ENCODE data around the gene KRTAP26-1. TPM values are rescaled to one million over a fixed set of nuclear protein-coding genes. Genes with fewer than 3 reads are reported as not detected.

KRTAP26-1 gene
- total RNA-seq, 8 experiments from 2014 or later, result 0.17 to 0.73 (median 0.28) TPM; not detected in 4

DNA sequence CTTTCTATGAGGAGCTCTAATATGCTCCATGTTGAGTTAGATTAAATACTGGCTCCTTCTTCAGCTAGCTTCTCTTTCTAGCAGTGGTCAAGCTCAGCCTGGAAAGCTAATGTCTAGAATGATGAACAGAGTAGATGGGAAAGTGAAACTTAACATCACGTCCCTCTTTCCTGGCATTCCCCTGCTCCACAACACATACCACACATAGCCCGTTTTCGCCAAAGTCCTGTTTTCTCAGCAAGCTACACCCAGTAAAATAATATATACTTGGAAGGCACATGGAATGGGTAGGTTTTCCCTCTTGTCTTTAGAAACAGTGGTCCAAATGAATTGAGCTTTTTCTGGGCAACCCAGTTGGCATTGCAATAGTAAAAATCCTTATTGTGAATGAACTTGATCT lies 13.6 kb upstream of the KRTAP26-1 start:
- in situ Hi-C loops (cut with MboI; ENCODE audit: low pct_unique_long_range_greater_than_20kb in 2 of 9, low sequenced_read_pairs in 9 of 9, unreplicated experiment in 9 of 9), result loop anchor here in 1 of 9 experiments (25.0 kb wide), 1 partner anchor 729 kb away; no protein-coding TSS in a partner anchor
- H3K27ac ChIP-seq, result no peak overlapping the region
- ATAC-seq (replicated peaks in 6 of 8), result no peak
- H3K4me3 ChIP-seq, result no peak overlapping the region
- H3K4me1 ChIP-seq (replicated peaks in 1 of 2), result peaks cover 0 to 7% of the 10 kb centered on the region in 2 donors
- WGBS, 10 experiments, result 0 to 100% (median 66%) methylated on average over 1 to 3 of the region's 3 CpGs; no CpG with 5 or more reads in 2 of the 10 experiments

DNA sequence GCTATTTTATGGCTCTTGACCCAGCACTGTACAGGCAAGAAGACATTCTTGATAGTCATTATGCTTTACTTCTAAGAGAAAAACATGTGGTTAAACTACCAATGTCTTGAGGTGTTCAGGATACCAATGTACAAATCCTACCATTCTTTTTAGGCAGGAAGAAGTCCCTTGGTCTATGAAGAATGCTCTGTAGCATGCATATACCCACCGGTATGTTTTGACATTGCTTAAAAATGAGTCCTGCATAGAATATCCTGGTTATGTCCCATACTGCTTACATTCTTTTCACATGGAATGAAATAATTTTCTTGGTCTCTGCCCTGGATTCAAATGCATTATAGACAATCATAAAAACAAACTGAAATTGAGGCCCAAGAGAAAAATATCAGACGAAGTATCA lies 12.6 kb upstream of the KRTAP26-1 start:
- ATAC-seq (replicated peaks in 6 of 8), result no peak
- Histone ChIP-seq H3K4me3 (no peak overlapping the region), H3K4me1 (replicated peaks in 1 of 2) (no peaks in the 10 kb centered on the region), H3K27ac (no peak overlapping the region)
- 20 to 100% (median 77%) methylated on average over 1 to 2 of the region's 2 CpGs; no CpG with 5 or more reads in 2 of the 10 experiments for WGBS, 10 experiments
- in situ Hi-C loops (cut with MboI; ENCODE audit: low pct_unique_long_range_greater_than_20kb in 2 of 9, low sequenced_read_pairs in 9 of 9, unreplicated experiment in 9 of 9), result loop anchor here in 1 of 9 experiments (25.0 kb wide), 1 partner anchor 730 kb away; no protein-coding TSS in a partner anchor

DNA sequence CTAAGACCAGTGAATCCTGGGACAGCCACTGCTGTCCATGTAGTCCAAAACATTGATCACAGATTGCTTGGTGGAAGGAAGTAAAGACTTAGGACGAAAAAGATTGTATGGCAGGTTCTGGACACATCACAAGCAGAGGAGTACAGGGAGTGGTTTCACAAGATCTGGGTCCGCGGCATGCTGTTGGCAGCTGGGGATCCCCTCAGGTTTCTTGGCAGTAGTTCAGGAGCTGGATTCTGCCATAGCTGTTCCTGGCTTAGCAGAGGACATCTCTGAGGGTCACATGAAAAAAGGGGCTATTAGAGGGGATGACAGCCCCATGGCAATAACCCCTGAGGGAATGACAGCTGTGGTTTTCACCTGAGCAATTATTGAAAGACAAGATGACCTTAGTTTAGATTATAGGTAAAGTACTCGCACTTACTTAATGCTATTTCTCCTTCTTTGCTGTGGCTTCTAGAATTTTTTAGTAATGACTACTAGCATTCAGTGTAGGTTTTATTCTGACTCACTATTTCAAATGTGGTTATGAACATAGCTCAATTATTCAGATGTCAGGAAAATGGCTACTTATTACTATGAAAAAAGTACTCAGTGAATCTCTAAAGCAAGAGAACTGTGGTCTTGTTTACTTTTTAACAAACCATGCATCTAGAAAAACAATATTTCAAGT lies 9.2 kb upstream of the KRTAP26-1 start:
- 0 to 100% (median 85%) methylated on average over 1 to 4 of the region's 4 CpGs; no CpG with 5 or more reads in 2 of the 10 experiments for WGBS, 10 experiments
- in situ Hi-C loops (cut with MboI; ENCODE audit: low pct_unique_long_range_greater_than_20kb in 2 of 9, low sequenced_read_pairs in 9 of 9, unreplicated experiment in 9 of 9), result loop anchor here in 1 of 9 experiments (25.0 kb wide), 1 partner anchor 733 kb away; no protein-coding TSS in a partner anchor
- Histone ChIP-seq H3K4me3 (no peak overlapping the region), H3K27ac (no peak overlapping the region), H3K4me1 (replicated peaks in 1 of 2) (no peaks in the 10 kb centered on the region)
- ATAC-seq (replicated peaks in 6 of 8), result no peak

- H3K27ac ChIP-seq, result no peak overlapping the region
- no peak overlapping the region for H3K4me3 ChIP-seq
- no peak for ATAC-seq (replicated peaks in 6 of 8)
- in situ Hi-C loops (cut with MboI; ENCODE audit: low pct_unique_long_range_greater_than_20kb in 2 of 9, low sequenced_read_pairs in 9 of 9, unreplicated experiment in 9 of 9), result loop anchor here in 1 of 9 experiments (25.0 kb wide), 1 partner anchor 736 kb away; no protein-coding TSS in a partner anchor
- no peaks in the 10 kb centered on the region for H3K4me1 ChIP-seq (replicated peaks in 1 of 2)
Measured at GRCh38 chr21:30326390-30326789, 6.3 kb upstream of the KRTAP26-1 start.

- Histone ChIP-seq H3K4me1 (replicated peaks in 1 of 2) (no peaks in the 10 kb centered on the region), H3K4me3 (no peak overlapping the region), H3K27ac (no peak overlapping the region)
- no peak for ATAC-seq (replicated peaks in 6 of 8)
- in situ Hi-C loops (cut with MboI; ENCODE audit: low pct_unique_long_range_greater_than_20kb in 2 of 9, low sequenced_read_pairs in 9 of 9, unreplicated experiment in 9 of 9), result no loop called here
- 14 to 100% (median 85%) methylated on average over 1 to 2 of the region's 2 CpGs for WGBS, 10 experiments
Measured at GRCh38 chr21:30315701-30316100, 4.4 kb downstream of the KRTAP26-1 start.

DNA sequence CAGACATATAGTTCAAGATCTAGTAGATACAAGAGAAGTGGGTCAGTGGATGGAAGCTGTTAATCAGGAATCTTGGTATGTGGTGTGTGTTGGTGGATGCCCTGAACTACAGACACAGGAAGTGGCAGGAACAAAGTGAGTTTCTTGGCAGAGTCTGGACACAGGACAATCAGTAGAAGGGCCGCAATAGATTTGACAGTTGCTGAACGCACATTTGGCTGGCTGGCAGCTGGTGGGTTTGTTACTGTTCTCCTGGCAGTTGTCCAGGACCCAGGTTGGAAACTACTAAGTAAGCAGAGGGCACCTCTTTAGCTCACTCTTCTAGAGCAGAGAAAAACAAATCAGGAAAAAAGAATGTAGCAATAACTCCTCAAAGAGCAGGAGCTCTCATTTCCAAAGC lies 13.2 kb downstream of the KRTAP26-1 start:
- H3K27ac ChIP-seq, result no peak overlapping the region
- WGBS, 10 experiments, result 60 to 94% (median 80%) methylated on average over 1 to 2 of the region's 2 CpGs; no CpG with 5 or more reads in 5 of the 10 experiments
- ATAC-seq (replicated peaks in 6 of 8), result peak in 1 of 8 experiments; percentile 58
- H3K4me3 ChIP-seq, result no peak overlapping the region
- in situ Hi-C loops (cut with MboI; ENCODE audit: low pct_unique_long_range_greater_than_20kb in 2 of 9, low sequenced_read_pairs in 9 of 9, unreplicated experiment in 9 of 9), result no loop called here
- no peaks in the 10 kb centered on the region for H3K4me1 ChIP-seq (replicated peaks in 1 of 2)

- Histone ChIP-seq H3K4me3 (no peak overlapping the region), H3K4me1 (replicated peaks in 1 of 2) (no peaks in the 10 kb centered on the region), H3K27ac (no peak overlapping the region)
- no peak for ATAC-seq (replicated peaks in 6 of 8)
- 0 to 100% (median 67%) methylated on average over 1 of the region's 1 CpG; no CpG with 5 or more reads in 2 of the 10 experiments for WGBS, 10 experiments
- in situ Hi-C loops (cut with MboI; ENCODE audit: low pct_unique_long_range_greater_than_20kb in 2 of 9, low sequenced_read_pairs in 9 of 9, unreplicated experiment in 9 of 9), result no loop called here
Measured at GRCh38 chr21:30305136-30305535, 15.0 kb downstream of the KRTAP26-1 start.

DNA sequence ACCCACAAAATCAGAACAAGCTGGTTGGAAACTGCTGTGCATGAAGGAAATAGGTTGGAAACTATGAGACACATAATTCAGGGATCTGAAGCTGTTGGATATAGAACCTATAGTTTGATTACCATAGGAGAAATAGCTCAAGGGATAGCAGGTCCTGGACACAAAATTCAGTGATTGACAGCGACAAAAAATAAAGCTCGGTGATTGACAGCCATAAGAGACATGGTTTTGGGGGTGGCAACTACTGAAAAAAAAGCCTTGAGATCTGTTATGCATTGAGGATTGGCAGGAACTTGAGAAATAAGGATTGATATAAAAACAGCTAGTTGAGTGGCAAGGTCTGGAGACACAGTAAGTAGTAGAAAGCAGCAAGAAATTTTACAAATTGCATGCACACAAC lies 30.9 kb downstream of the KRTAP26-1 start, which contains the start of gene KRTAP25-1:
TSS of gene KRTAP25-1 (minus strand) at position 300 of the 400 bp plus-strand sequence. CDS start at position 276, 24 bp downstream.
- no peak for ATAC-seq (replicated peaks in 6 of 8)
- in situ Hi-C loops (cut with MboI; ENCODE audit: low pct_unique_long_range_greater_than_20kb in 2 of 9, low sequenced_read_pairs in 9 of 9, unreplicated experiment in 9 of 9), result no loop called here
- no peak within 1 kb of the TSS for H3K27ac ChIP-seq
- WGBS, 10 experiments, result 0 to 96% (median 69%) methylated on average over 1 to 2 of the region's 2 CpGs; no CpG with 5 or more reads in 3 of the 10 experiments
- H3K4me1 ChIP-seq (replicated peaks in 1 of 2), result no peaks in the 10 kb centered on the region
- no peak within 1 kb of the TSS for H3K4me3 ChIP-seq

DNA sequence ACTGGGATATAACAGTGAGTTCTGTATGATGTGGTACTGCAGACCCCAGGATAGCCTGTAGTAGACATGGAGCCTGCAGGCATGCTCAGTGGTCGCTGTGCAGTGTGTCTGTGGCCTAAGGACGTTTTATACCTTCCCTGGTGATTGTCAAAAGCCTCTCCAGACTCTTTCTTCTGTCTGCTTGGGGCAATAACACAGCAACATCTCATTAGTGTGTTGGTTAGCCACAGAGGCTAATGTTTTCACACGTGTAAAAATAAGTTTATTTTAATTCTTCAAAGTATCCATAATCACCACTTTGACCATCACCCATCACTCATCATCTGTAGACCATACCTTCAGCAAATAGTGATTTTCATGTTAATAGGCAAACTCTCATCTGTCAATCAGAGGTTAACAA lies 37.3 kb downstream of the KRTAP26-1 start, which contains the start of gene KRTAP24-1:
TSS of gene KRTAP24-1 (minus strand) at position 101 of the 400 bp plus-strand sequence. CDS start at position 83, 18 bp downstream.
- WGBS, 10 experiments, result 0 to 81% (median 35%) methylated on average over 1 to 3 of the region's 3 CpGs; no CpG with 5 or more reads in 5 of the 10 experiments
- Histone ChIP-seq H3K4me1 (replicated peaks in 1 of 2) (no peaks in the 10 kb centered on the region), H3K27ac (no peak within 1 kb of the TSS), H3K4me3 (no peak within 1 kb of the TSS)
- in situ Hi-C loops (cut with MboI; ENCODE audit: low pct_unique_long_range_greater_than_20kb in 2 of 9, low sequenced_read_pairs in 9 of 9, unreplicated experiment in 9 of 9), result no loop called here
- ATAC-seq (replicated peaks in 6 of 8), result no peak

- no peak overlapping the region for H3K4me3 ChIP-seq
- in situ Hi-C loops (cut with MboI; ENCODE audit: low pct_unique_long_range_greater_than_20kb in 2 of 9, low sequenced_read_pairs in 9 of 9, unreplicated experiment in 9 of 9), result no loop called here
- peaks cover 2 to 7% of the 10 kb centered on the region in 2 donors for H3K4me1 ChIP-seq (replicated peaks in 1 of 2)
- 0 to 100% (median 100%) methylated on average over 1 of the region's 1 CpG; no CpG with 5 or more reads in 1 of the 10 experiments for WGBS, 10 experiments
- no peak for ATAC-seq (replicated peaks in 6 of 8)
- H3K27ac ChIP-seq, result no peak overlapping the region
Measured at GRCh38 chr21:30271611-30272010, 48.5 kb downstream of the KRTAP26-1 start.

DNA sequence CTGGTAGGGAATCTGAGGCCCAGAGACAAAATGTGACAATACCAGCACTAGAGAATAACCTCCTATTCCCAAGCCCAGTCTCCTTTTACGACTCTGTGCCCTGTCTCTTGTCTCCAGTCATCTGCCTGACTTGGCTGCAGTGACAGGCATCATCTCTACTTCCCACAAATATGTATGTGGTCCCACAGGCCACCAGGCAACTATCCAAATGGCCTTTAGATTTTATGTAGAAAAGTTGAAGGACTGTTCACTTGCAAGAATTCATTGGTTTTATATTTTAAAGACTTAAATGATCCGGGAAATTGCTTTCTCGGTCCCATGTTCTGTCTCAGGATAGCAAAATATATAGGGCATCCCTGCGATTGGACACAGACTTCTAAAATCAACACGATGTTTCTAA lies 49.0 kb downstream of the KRTAP26-1 start:
- in situ Hi-C loops (cut with MboI; ENCODE audit: low pct_unique_long_range_greater_than_20kb in 2 of 9, low sequenced_read_pairs in 9 of 9, unreplicated experiment in 9 of 9), result no loop called here
- Histone ChIP-seq H3K4me1 (replicated peaks in 1 of 2) (peaks cover 2 to 7% of the 10 kb centered on the region in 2 donors), H3K27ac (no peak overlapping the region), H3K4me3 (no peak overlapping the region)
- 0 to 100% (median 64%) methylated on average over 1 to 5 of the region's 5 CpGs for WGBS, 10 experiments
- no peak for ATAC-seq (replicated peaks in 6 of 8)

DNA sequence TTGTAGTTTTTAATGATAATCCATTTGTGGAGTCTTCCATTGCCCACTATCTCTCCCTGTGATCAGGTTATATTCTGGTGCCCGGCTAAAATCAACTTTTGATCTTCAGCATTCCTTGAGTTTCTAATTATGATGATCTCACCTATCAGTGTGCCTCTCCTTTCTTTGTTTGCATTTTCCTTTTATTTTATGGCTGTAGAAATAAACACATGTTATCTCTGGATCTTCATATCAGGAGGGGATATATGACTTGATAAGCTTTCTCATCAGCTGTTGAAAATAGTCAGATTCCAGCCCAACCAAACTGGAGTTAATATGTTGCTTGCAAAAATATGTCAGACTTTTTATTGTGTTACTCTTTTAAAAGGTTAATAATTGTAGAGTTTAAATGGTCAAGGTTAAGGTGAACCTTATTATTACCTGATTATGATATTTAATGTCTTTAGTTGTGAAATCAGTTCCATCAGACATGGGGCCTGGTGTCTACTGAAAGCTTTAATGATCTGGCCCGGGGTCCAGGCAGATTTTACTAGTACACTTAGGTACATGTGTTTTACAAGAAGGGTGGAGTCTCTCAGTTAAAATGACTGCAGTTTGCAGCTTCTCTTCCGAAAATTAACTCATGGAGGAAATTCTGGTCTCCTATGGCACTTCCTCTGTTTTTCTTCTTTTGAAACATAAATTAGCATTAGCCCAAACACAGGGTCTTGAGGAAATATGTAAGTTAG lies 50.1 kb downstream of the KRTAP26-1 start:
- no peak overlapping the region for H3K4me3 ChIP-seq
- in situ Hi-C loops (cut with MboI; ENCODE audit: low pct_unique_long_range_greater_than_20kb in 2 of 9, low sequenced_read_pairs in 9 of 9, unreplicated experiment in 9 of 9), result no loop called here
- H3K27ac ChIP-seq, result no peak overlapping the region
- peaks cover 2 to 7% of the 10 kb centered on the region in 2 donors for H3K4me1 ChIP-seq (replicated peaks in 1 of 2)
- no peak for ATAC-seq (replicated peaks in 6 of 8)
- WGBS, 10 experiments, result 14 to 100% (median 61%) methylated on average over 2 to 3 of the region's 3 CpGs; no CpG with 5 or more reads in 2 of the 10 experiments

Measured in motor neuron (in vitro differentiated cells).